Measurements from ENCODE around the gene PPARGC1A.
A peak's percentile ranks its signal among the peaks of the same experiment; 100 is the strongest.

Gene PPARGC1A

GRCh38 chr4:23894021-23894420 is 4.2 kb upstream of the PPARGC1A start:
- Mint-ChIP-seq H3K4me1 (ENCODE audit: low read depth) (peaks cover 14% of the 10 kb centered on the region), H3K36me3 (no peaks in the 10 kb centered on the region), H3K27ac (no peak overlapping the region), H3K27me3 (peaks cover 9% of the 10 kb centered on the region), H3K9me3 (ENCODE audit: low read depth) (no peaks in the 10 kb centered on the region), H3K4me3 (no peak overlapping the region)

GRCh38 chr4:23891064-23891421 is 1.2 kb upstream of the PPARGC1A start:
- Mint-ChIP-seq H3K27me3 (peaks cover 21% of the 10 kb centered on the region), H3K27ac (no peak overlapping the region), H3K9me3 (ENCODE audit: low read depth) (no peaks in the 10 kb centered on the region), H3K36me3 (no peaks in the 10 kb centered on the region), H3K4me3 (no peak overlapping the region), H3K4me1 (ENCODE audit: low read depth) (peaks cover 21% of the 10 kb centered on the region)

GRCh38 chr4:23890369-23891063 is 669 bp upstream of the PPARGC1A start:
- peak overlapping the region; percentile 43 for H3K4me3 Mint-ChIP-seq
- H3K4me1 Mint-ChIP-seq (ENCODE audit: low read depth), result peaks cover 21% of the 10 kb centered on the region
- no peaks in the 10 kb centered on the region for H3K9me3 Mint-ChIP-seq (ENCODE audit: low read depth)
- H3K27ac Mint-ChIP-seq, result no peak overlapping the region
- H3K36me3 Mint-ChIP-seq, result no peaks in the 10 kb centered on the region
- H3K27me3 Mint-ChIP-seq, result peaks cover 21% of the 10 kb centered on the region

GRCh38 chr4:23889391-23889790 is 456 bp downstream of the PPARGC1A start:
- Mint-ChIP-seq H3K27me3 (peaks cover 21% of the 10 kb centered on the region), H3K4me1 (ENCODE audit: low read depth) (peaks cover 21% of the 10 kb centered on the region), H3K27ac (no peak overlapping the region), H3K4me3 (peak overlapping the region; percentile 65), H3K36me3 (no peaks in the 10 kb centered on the region), H3K9me3 (ENCODE audit: low read depth) (no peaks in the 10 kb centered on the region)

- Mint-ChIP-seq H3K9me3 (ENCODE audit: low read depth) (no peaks in the 10 kb centered on the region), H3K27me3 (peaks cover 21% of the 10 kb centered on the region), H3K4me3 (peak overlapping the region; percentile 21)
These were observed 1.2 kb downstream of the PPARGC1A start for GRCh38 chr4:23888421-23889319.

GRCh38 chr4:23887989-23888388 is 1.9 kb downstream of the PPARGC1A start:
- Mint-ChIP-seq H3K4me1 (ENCODE audit: low read depth) (peaks cover 21% of the 10 kb centered on the region), H3K27me3 (peaks cover 19% of the 10 kb centered on the region), H3K9me3 (ENCODE audit: low read depth) (no peaks in the 10 kb centered on the region), H3K4me3 (no peak overlapping the region), H3K36me3 (no peaks in the 10 kb centered on the region), H3K27ac (no peak overlapping the region)

More at GRCh38 chr4:23888421-23889319, 1.2 kb downstream of the PPARGC1A start:
- H3K27ac Mint-ChIP-seq, result no peak overlapping the region
- H3K36me3 Mint-ChIP-seq, result no peaks in the 10 kb centered on the region
- H3K4me1 Mint-ChIP-seq (ENCODE audit: low read depth), result peaks cover 21% of the 10 kb centered on the region

GRCh38 chr4:23887173-23887572 is 2.7 kb downstream of the PPARGC1A start:
- Mint-ChIP-seq H3K4me1 (ENCODE audit: low read depth) (peaks cover 21% of the 10 kb centered on the region), H3K27ac (no peak overlapping the region), H3K36me3 (no peaks in the 10 kb centered on the region), H3K27me3 (peaks cover 16% of the 10 kb centered on the region), H3K4me3 (no peak overlapping the region), H3K9me3 (ENCODE audit: low read depth) (no peaks in the 10 kb centered on the region)

- no peak overlapping the region for H3K4me3 Mint-ChIP-seq
- H3K27me3 Mint-ChIP-seq, result peaks cover 14% of the 10 kb centered on the region
- no peaks in the 10 kb centered on the region for H3K36me3 Mint-ChIP-seq
- H3K4me1 Mint-ChIP-seq (ENCODE audit: low read depth), result peaks cover 21% of the 10 kb centered on the region
- no peaks in the 10 kb centered on the region for H3K9me3 Mint-ChIP-seq (ENCODE audit: low read depth)
- H3K27ac Mint-ChIP-seq, result no peak overlapping the region
These were observed 3.8 kb downstream of the PPARGC1A start for GRCh38 chr4:23885943-23886590.

GRCh38 chr4:23884741-23885140 is 5.1 kb downstream of the PPARGC1A start:
- Mint-ChIP-seq H3K27ac (no peak overlapping the region), H3K36me3 (no peaks in the 10 kb centered on the region), H3K4me1 (ENCODE audit: low read depth) (peaks cover 14% of the 10 kb centered on the region), H3K4me3 (no peak overlapping the region), H3K27me3 (peaks cover 12% of the 10 kb centered on the region), H3K9me3 (ENCODE audit: low read depth) (no peaks in the 10 kb centered on the region)

GRCh38 chr4:23884261-23884660 is 5.6 kb downstream of the PPARGC1A start:
- Mint-ChIP-seq H3K36me3 (no peaks in the 10 kb centered on the region), H3K4me1 (ENCODE audit: low read depth) (peaks cover 10% of the 10 kb centered on the region), H3K27me3 (peaks cover 12% of the 10 kb centered on the region), H3K9me3 (ENCODE audit: low read depth) (no peaks in the 10 kb centered on the region), H3K27ac (no peak overlapping the region), H3K4me3 (no peak overlapping the region)

- H3K27ac Mint-ChIP-seq, result no peak overlapping the region
- H3K9me3 Mint-ChIP-seq (ENCODE audit: low read depth), result no peaks in the 10 kb centered on the region
- H3K4me1 Mint-ChIP-seq (ENCODE audit: low read depth), result no peaks in the 10 kb centered on the region
- no peaks in the 10 kb centered on the region for H3K36me3 Mint-ChIP-seq
- H3K4me3 Mint-ChIP-seq, result no peak overlapping the region
- peaks cover 2% of the 10 kb centered on the region for H3K27me3 Mint-ChIP-seq
These were observed 6.8 kb downstream of the PPARGC1A start for GRCh38 chr4:23882976-23883531.

- H3K4me1 Mint-ChIP-seq (ENCODE audit: low read depth), result no peaks in the 10 kb centered on the region
These were observed 8.0 kb downstream of the PPARGC1A start for GRCh38 chr4:23881674-23882337.

GRCh38 chr4:23881052-23881501 is 8.8 kb downstream of the PPARGC1A start:
- Mint-ChIP-seq H3K9me3 (ENCODE audit: low read depth) (no peaks in the 10 kb centered on the region), H3K4me3 (no peak overlapping the region), H3K27me3 (no peaks in the 10 kb centered on the region), H3K36me3 (no peaks in the 10 kb centered on the region), H3K27ac (no peak overlapping the region), H3K4me1 (ENCODE audit: low read depth) (no peaks in the 10 kb centered on the region)

More at GRCh38 chr4:23881674-23882337, 8.0 kb downstream of the PPARGC1A start:
- Mint-ChIP-seq H3K36me3 (no peaks in the 10 kb centered on the region), H3K27ac (no peak overlapping the region), H3K27me3 (no peaks in the 10 kb centered on the region), H3K9me3 (ENCODE audit: low read depth) (no peaks in the 10 kb centered on the region), H3K4me3 (no peak overlapping the region)

- no peaks in the 10 kb centered on the region for H3K36me3 Mint-ChIP-seq
- no peaks in the 10 kb centered on the region for H3K9me3 Mint-ChIP-seq (ENCODE audit: low read depth)
- H3K27me3 Mint-ChIP-seq, result peaks cover 3% of the 10 kb centered on the region
- H3K4me1 Mint-ChIP-seq (ENCODE audit: low read depth), result no peaks in the 10 kb centered on the region
- no peak overlapping the region for H3K27ac Mint-ChIP-seq
- no peak overlapping the region for H3K4me3 Mint-ChIP-seq
These were observed 10.7 kb downstream of the PPARGC1A start for GRCh38 chr4:23878912-23879732.

Measured in activated naive CD8-positive, alpha-beta T cell (primary cell).